K562 (cell line): ENCODE results near the gene NAA15. TPM values are rescaled to one million over a fixed set of nuclear protein-coding genes. Genes with fewer than 3 reads are reported as not detected.
A peak's percentile ranks its signal among the peaks of the same experiment; 100 is the strongest.

ENCODE experiments used
- E2F4 ChIP-seq: sonication (generic); formaldehyde crosslinking; IDR thresholded peaks from 2 replicates; pipeline ENCODE4 v1.8.0; 2022; ENCODE audit warnings: mild to moderate bottlenecking, low read depth, missing genetic modification reagents
- ELF2 ChIP-seq: fragments of 250-450 bp; sonication (Bioruptor Pico); IDR thresholded peaks from 2 replicates; pipeline ENCODE4 v1.5.0; 2021; ENCODE audit warnings: mild to moderate bottlenecking
- GTF2E2 ChIP-seq: fragments of 200-800 bp; sonication (Bioruptor generic); IDR thresholded peaks from 2 replicates; pipeline ENCODE4 v1.6.1; 2016; ENCODE audit warnings: missing genetic modification characterization, missing compliant biosample characterization
- KDM1A ChIP-seq, 2 experiments: fragments of 450-650 bp; IDR thresholded peaks; 2 replicates each; pipeline ENCODE4 v1.6.1; 2016; ENCODE audit warnings: mild to moderate bottlenecking in 2 of 2
- MECOM ChIP-seq: fragments of 250-450 bp; sonication (Bioruptor Pico); IDR thresholded peaks from 2 replicates; pipeline ENCODE4 v1.8.0; 2022; ENCODE audit warnings: inconsistent platforms
- MNT ChIP-seq, 2 experiments: fragments of 450-650 bp; conservative IDR thresholded peaks; 2 replicates each; pipeline ENCODE4 v1.6.1; 2017; ENCODE audit warnings: mild to moderate bottlenecking in 2 of 2, moderate library complexity in 2 of 2
- PRPF4 ChIP-seq: fragments of 200-400 bp; formaldehyde crosslinking; IDR thresholded peaks from one replicate; pipeline ENCODE4 v1.6.1; 2017; ENCODE audit warnings: low read length, low read depth, mild to moderate bottlenecking; ENCODE audit not compliant: insufficient read depth, poor library complexity, severe bottlenecking
- RBM17 ChIP-seq: fragments of 200-400 bp; formaldehyde crosslinking; IDR thresholded peaks from 2 replicates; pipeline ENCODE4 v1.6.1; 2017; ENCODE audit warnings: low read depth, mild to moderate bottlenecking, low read length, borderline replicate concordance
- TBL1XR1 ChIP-seq, 2 experiments: IDR thresholded peaks; 2 replicates each; pipeline ENCODE4 v1.6.1; 2012; ENCODE audit warnings: improper control_type of control experiment in 2 of 2, low read length in 2 of 2, mild to moderate bottlenecking in 1 of 2
- ZBTB1 ChIP-seq: sonication (generic); formaldehyde crosslinking; IDR thresholded peaks from 2 replicates; pipeline ENCODE4 v1.8.1; 2023; ENCODE audit warnings: missing genetic modification reagents, low read depth, mild to moderate bottlenecking, borderline replicate concordance
- ZBTB5 ChIP-seq: fragments of 450-650 bp; IDR thresholded peaks from 2 replicates; pipeline ENCODE4 v1.6.1; 2017; ENCODE audit warnings: antibody characterized with exemption
- ZNF217 ChIP-seq: sonication (generic); formaldehyde crosslinking; IDR thresholded peaks from 2 replicates; pipeline ENCODE4 v1.8.0; 2022; ENCODE audit warnings: mild to moderate bottlenecking, missing genetic modification reagents
- ZNF274 ChIP-seq: IDR thresholded peaks from 2 replicates; pipeline ENCODE4 v1.6.1; 2011; ENCODE audit warnings: low read depth, mild to moderate bottlenecking, low read length, moderate library complexity, borderline replicate concordance
- polyA plus RNA-seq, 8 experiments: library from polyadenylated mRNA; depleted of rRNA in 4 of 8; stranded (reverse) in 5 of 8; unstranded in 3 of 8; fragments of >200 nt; fragmentation: Nextera tagmentation in 2 of 8; fragmentation: Illumina TruSeq in 1 of 8; extraction: Ambion mirVana in 2 of 8; extraction: Trizol in 1 of 8; gene quantifications; 2 replicates each; pipeline versions ENCODE4 v1.2.1 to v1.2.3, GENCODE V29; 2011 to 2014; ENCODE audit warnings: inconsistent platforms in 1 of 8, missing spikeins in 1 of 8
- total RNA-seq, 7 experiments: library from RNA; depleted of rRNA in 6 of 7; stranded (reverse); fragments of >200 nt in 6 of 7; fragmentation: Illumina TruSeq in 2 of 7; extraction: Trizol in 2 of 7; gene quantifications; 2 replicates each; pipeline versions ENCODE4 v1.2.1 to v1.2.3, GENCODE V29; 2011 to 2021; ENCODE audit warnings: low replicate concordance in 1 of 7
- TF ChIP-seq, protein P1 (sequence below): fragments of 450-650 bp; IDR thresholded peaks from 2 replicates; pipeline ENCODE4 v1.6.1; 2016
- TF ChIP-seq, protein P2 (sequence below): fragments of 250-450 bp; sonication (Bioruptor Pico); IDR thresholded peaks from 2 replicates; pipeline ENCODE4 v1.4.0; 2020; ENCODE audit warnings: mild to moderate bottlenecking

The NAA15 gene
- total and polyA plus RNA-seq, 9 of the 15 experiments (the other 6 are each of a cell fraction or from before 2014, with no cell fraction given), result 37.8 to 117 (median 63.2) TPM

GRCh38 chr4:139454111-139455045 is 153.1 kb downstream of the NAA15 start, which contains the start of gene RAB33B (continued):
- TF ChIP-seq GTF2E2 (tag), result no peak; the same call in 1 of the 2 replicates
- no peak for TF ChIP-seq RBM17
- TF ChIP-seq, protein P1, sequence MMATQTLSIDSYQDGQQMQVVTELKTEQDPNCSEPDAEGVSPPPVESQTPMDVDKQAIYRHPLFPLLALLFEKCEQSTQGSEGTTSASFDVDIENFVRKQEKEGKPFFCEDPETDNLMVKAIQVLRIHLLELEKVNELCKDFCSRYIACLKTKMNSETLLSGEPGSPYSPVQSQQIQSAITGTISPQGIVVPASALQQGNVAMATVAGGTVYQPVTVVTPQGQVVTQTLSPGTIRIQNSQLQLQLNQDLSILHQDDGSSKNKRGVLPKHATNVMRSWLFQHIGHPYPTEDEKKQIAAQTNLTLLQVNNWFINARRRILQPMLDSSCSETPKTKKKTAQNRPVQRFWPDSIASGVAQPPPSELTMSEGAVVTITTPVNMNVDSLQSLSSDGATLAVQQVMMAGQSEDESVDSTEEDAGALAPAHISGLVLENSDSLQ, result no peak
- TF ChIP-seq ELF2 (CRISPR knock-in tag), result no peak
- peak; percentile 57 to 78 for TF ChIP-seq KDM1A (IDR thresholded peaks at IDR 0.05)
- TF ChIP-seq ZNF217 (CRISPR knock-in tag), result no peak
- TF ChIP-seq, protein P2, sequence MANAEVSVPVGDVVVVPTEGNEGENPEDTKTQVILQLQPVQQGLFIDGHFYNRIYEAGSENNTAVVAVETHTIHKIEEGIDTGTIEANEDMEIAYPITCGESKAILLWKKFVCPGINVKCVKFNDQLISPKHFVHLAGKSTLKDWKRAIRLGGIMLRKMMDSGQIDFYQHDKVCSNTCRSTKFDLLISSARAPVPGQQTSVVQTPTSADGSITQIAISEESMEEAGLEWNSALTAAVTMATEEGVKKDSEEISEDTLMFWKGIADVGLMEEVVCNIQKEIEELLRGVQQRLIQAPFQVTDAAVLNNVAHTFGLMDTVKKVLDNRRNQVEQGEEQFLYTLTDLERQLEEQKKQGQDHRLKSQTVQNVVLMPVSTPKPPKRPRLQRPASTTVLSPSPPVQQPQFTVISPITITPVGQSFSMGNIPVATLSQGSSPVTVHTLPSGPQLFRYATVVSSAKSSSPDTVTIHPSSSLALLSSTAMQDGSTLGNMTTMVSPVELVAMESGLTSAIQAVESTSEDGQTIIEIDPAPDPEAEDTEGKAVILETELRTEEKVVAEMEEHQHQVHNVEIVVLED (CRISPR knock-in tag), result no peak
- no peak for TF ChIP-seq PRPF4
- no peak for TF ChIP-seq ZNF274
- no peak for TF ChIP-seq MECOM (CRISPR knock-in tag)
- no peak for TF ChIP-seq MNT (conservative IDR thresholded peaks at IDR 0.05)
- peak; percentile 82 for TF ChIP-seq ZBTB5
- TF ChIP-seq ZBTB1 (CRISPR knock-in tag), result no peak
- TF ChIP-seq E2F4 (CRISPR knock-in tag), result no peak
- TF ChIP-seq TBL1XR1 (IDR thresholded peaks at IDR 0.05; ENCODE audit: low read length in 2 of 2), result no peak
